HepG2 (cell line): ENCODE measurements around the gene EIF4A3. TPM values are rescaled to one million over a fixed set of nuclear protein-coding genes. Genes with fewer than 3 reads are reported as not detected.

Experiments
- ATF7 ChIP-seq, 2 experiments: fragments of 450-650 bp in 1 of 2; sonication (generic) in 1 of 2; formaldehyde crosslinking in 1 of 2; IDR thresholded peaks; 2 replicates each; pipeline versions ENCODE4 v1.4.0 to v1.6.1; 2016 to 2020; ENCODE audit warnings: antibody characterized with exemption in 1 of 2, mild to moderate bottlenecking in 1 of 2, missing genetic modification reagents in 1 of 2
- DNMT3B ChIP-seq: conservative IDR thresholded peaks from 2 replicates; pipeline ENCODE4 v1.6.1; 2016; ENCODE audit warnings: missing biosample characterization, control low read depth
- FOXK1 ChIP-seq: sonication (generic); formaldehyde crosslinking; IDR thresholded peaks from 2 replicates; pipeline ENCODE4 v1.4.0; 2020; ENCODE audit warnings: low read depth, missing genetic modification reagents, borderline replicate concordance
- GPN1 ChIP-seq: sonication (generic); formaldehyde crosslinking; IDR thresholded peaks from 2 replicates; pipeline ENCODE4 v1.5.1; 2020; ENCODE audit warnings: missing genetic modification reagents, borderline replicate concordance
- HIVEP1 ChIP-seq: sonication (generic); formaldehyde crosslinking; IDR thresholded peaks from 2 replicates; pipeline ENCODE4 v1.4.0; 2020; ENCODE audit warnings: mild to moderate bottlenecking, missing genetic modification reagents
- HOXA7 ChIP-seq: sonication (generic); formaldehyde crosslinking; IDR thresholded peaks from 2 replicates; pipeline ENCODE4 v1.8.1; 2022; ENCODE audit warnings: mild to moderate bottlenecking, missing genetic modification reagents, moderate library complexity
- MXD1 ChIP-seq: sonication (generic); formaldehyde crosslinking; IDR thresholded peaks from 2 replicates; pipeline ENCODE4 v1.4.0; 2020; ENCODE audit warnings: mild to moderate bottlenecking, missing genetic modification reagents
- PCBP1 ChIP-seq: fragments of 200-400 bp; formaldehyde crosslinking; IDR thresholded peaks from 2 replicates; pipeline ENCODE4 v1.6.1; 2017; ENCODE audit warnings: mild to moderate bottlenecking, low read depth, low read length, borderline replicate concordance
- PLRG1 ChIP-seq: fragments of 450-650 bp; conservative IDR thresholded peaks from 2 replicates; pipeline ENCODE4 v1.6.1; 2016
- RARG ChIP-seq: sonication (generic); formaldehyde crosslinking; IDR thresholded peaks from 2 replicates; pipeline ENCODE4 v1.4.0; 2020; ENCODE audit warnings: low read depth, mild to moderate bottlenecking, missing genetic modification reagents
- SIX4 ChIP-seq: sonication (generic); formaldehyde crosslinking; IDR thresholded peaks from 2 replicates; pipeline ENCODE4 v1.4.0; 2020; ENCODE audit warnings: missing genetic modification reagents
- SSRP1 ChIP-seq: IDR thresholded peaks from 2 replicates; pipeline ENCODE4 v1.6.1; 2016; ENCODE audit warnings: control low read depth
- TAF15 ChIP-seq: fragments of 200-400 bp; formaldehyde crosslinking; IDR thresholded peaks from one replicate; pipeline ENCODE4 v1.6.1; 2018; ENCODE audit warnings: mild to moderate bottlenecking, low read depth, low read length; ENCODE audit not compliant: poor library complexity, severe bottlenecking
- YEATS4 ChIP-seq: sonication (generic); formaldehyde crosslinking; IDR thresholded peaks from 2 replicates; pipeline ENCODE4 v1.4.0; 2020; ENCODE audit warnings: missing genetic modification reagents, borderline replicate concordance
- ZMYM4 ChIP-seq: sonication (generic); formaldehyde crosslinking; IDR thresholded peaks from 2 replicates; pipeline ENCODE4 v1.8.1; 2023; ENCODE audit warnings: mild to moderate bottlenecking, missing genetic modification reagents
- ZNF205 ChIP-seq: IDR thresholded peaks from 2 replicates; pipeline ENCODE4 v1.6.1; 2018; ENCODE audit warnings: missing biosample characterization, missing genetic modification reagents
- ZNF329 ChIP-seq: sonication (generic); formaldehyde crosslinking; IDR thresholded peaks from 2 replicates; pipeline ENCODE4 v1.9.0; 2021; ENCODE audit warnings: low read depth, mild to moderate bottlenecking, missing genetic modification reagents
- ZNF510 ChIP-seq: sonication (generic); formaldehyde crosslinking; IDR thresholded peaks from 2 replicates; pipeline ENCODE4 v1.4.0; 2020; ENCODE audit warnings: low read depth, mild to moderate bottlenecking, missing genetic modification reagents
- ZNF660 ChIP-seq: sonication (generic); formaldehyde crosslinking; IDR thresholded peaks from 2 replicates; pipeline ENCODE4 v1.5.1; 2020; ENCODE audit warnings: mild to moderate bottlenecking, low read depth, missing genetic modification reagents, borderline replicate concordance
- ZNF703 ChIP-seq: sonication (generic); formaldehyde crosslinking; IDR thresholded peaks from 2 replicates; pipeline ENCODE4 v1.5.1; 2020; ENCODE audit warnings: missing genetic modification reagents, mild to moderate bottlenecking, moderate library complexity, borderline replicate concordance
- polyA plus RNA-seq, 8 experiments: library from polyadenylated mRNA; depleted of rRNA in 3 of 8; stranded (reverse) in 7 of 8; unstranded in 1 of 8; fragments of >200 nt; fragmentation: Illumina TruSeq in 4 of 8; extraction: Trizol in 4 of 8; gene quantifications; 2 replicates each; pipeline versions ENCODE4 v1.2.1 to v1.2.3, GENCODE V29; 2011 to 2016; ENCODE audit warnings: low read depth in 4 of 8, missing spikeins in 1 of 8, mixed read lengths in 1 of 8; ENCODE audit not compliant: insufficient read depth in 1 of 8
- total RNA-seq, 5 experiments: library from RNA; depleted of rRNA; stranded (reverse); fragments of >200 nt; fragmentation: Illumina TruSeq; extraction: Trizol; gene quantifications; 2 replicates each; pipeline ENCODE4 v1.2.3, GENCODE V29; 2016; ENCODE audit warnings: low read depth in 1 of 5
- TF ChIP-seq, protein P1 (sequence below): sonication (generic); formaldehyde crosslinking; IDR thresholded peaks from 2 replicates; pipeline ENCODE4 v1.4.0; 2020; ENCODE audit warnings: missing genetic modification reagents, borderline replicate concordance
- TF ChIP-seq, protein P2 (sequence below): sonication (generic); formaldehyde crosslinking; IDR thresholded peaks from 2 replicates; pipeline ENCODE4 v1.4.0; 2020; ENCODE audit warnings: low read depth, mild to moderate bottlenecking, missing genetic modification reagents
- TF ChIP-seq, protein P3 (sequence below): sonication (generic); formaldehyde crosslinking; IDR thresholded peaks from 2 replicates; pipeline ENCODE4 v1.8.1; 2023; ENCODE audit warnings: mild to moderate bottlenecking, missing genetic modification reagents

Gene EIF4A3
- total and polyA plus RNA-seq, 2 of the 13 experiments (the other 11 are each of a cell fraction or from before 2014, with no cell fraction given), result 145 to 187 TPM

GRCh38 chr17:80097127-80097621, 49.8 kb downstream of the EIF4A3 start (continued):
- TF ChIP-seq SSRP1 (CRISPR knock-in tag) (no peak), YEATS4 (no peak), SIX4 (no peak), TAF15 (no peak), RARG (CRISPR knock-in tag) (no peak), MXD1 (CRISPR knock-in tag) (no peak), FOXK1 (no peak), ZNF205 (CRISPR knock-in tag) (no peak), ZNF510 (CRISPR knock-in tag) (no peak), HOXA7 (CRISPR knock-in tag) (no peak), ATF7 (IDR thresholded peaks at IDR 0.05) (no peak), ATF7 (CRISPR knock-in tag; IDR thresholded peaks at IDR 0.05) (no peak), ZNF660 (no peak), PLRG1 (no peak), ZNF703 (CRISPR knock-in tag) (no peak), PCBP1 (no peak), GPN1 (CRISPR knock-in tag) (no peak), DNMT3B (CRISPR knock-in tag) (no peak), ZMYM4 (CRISPR knock-in tag) (no peak), ZNF329 (CRISPR knock-in tag) (no peak), HIVEP1 (CRISPR knock-in tag) (0 out of 2 replicates have a peak, but pooled peaks have one; percentile 49)
- TF ChIP-seq, protein P1, sequence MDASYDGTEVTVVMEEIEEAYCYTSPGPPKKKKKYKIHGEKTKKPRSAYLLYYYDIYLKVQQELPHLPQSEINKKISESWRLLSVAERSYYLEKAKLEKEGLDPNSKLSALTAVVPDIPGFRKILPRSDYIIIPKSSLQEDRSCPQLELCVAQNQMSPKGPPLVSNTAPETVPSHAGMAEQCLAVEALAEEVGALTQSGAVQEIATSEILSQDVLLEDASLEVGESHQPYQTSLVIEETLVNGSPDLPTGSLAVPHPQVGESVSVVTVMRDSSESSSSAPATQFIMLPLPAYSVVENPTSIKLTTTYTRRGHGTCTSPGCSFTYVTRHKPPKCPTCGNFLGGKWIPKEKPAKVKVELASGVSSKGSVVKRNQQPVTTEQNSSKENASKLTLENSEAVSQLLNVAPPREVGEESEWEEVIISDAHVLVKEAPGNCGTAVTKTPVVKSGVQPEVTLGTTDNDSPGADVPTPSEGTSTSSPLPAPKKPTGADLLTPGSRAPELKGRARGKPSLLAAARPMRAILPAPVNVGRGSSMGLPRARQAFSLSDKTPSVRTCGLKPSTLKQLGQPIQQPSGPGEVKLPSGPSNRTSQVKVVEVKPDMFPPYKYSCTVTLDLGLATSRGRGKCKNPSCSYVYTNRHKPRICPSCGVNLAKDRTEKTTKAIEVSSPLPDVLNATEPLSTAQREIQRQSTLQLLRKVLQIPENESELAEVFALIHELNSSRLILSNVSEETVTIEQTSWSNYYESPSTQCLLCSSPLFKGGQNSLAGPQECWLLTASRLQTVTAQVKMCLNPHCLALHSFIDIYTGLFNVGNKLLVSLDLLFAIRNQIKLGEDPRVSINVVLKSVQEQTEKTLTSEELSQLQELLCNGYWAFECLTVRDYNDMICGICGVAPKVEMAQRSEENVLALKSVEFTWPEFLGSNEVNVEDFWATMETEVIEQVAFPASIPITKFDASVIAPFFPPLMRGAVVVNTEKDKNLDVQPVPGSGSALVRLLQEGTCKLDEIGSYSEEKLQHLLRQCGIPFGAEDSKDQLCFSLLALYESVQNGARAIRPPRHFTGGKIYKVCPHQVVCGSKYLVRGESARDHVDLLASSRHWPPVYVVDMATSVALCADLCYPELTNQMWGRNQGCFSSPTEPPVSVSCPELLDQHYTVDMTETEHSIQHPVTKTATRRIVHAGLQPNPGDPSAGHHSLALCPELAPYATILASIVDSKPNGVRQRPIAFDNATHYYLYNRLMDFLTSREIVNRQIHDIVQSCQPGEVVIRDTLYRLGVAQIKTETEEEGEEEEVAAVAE (CRISPR knock-in tag), result no peak
- TF ChIP-seq, protein P2, sequence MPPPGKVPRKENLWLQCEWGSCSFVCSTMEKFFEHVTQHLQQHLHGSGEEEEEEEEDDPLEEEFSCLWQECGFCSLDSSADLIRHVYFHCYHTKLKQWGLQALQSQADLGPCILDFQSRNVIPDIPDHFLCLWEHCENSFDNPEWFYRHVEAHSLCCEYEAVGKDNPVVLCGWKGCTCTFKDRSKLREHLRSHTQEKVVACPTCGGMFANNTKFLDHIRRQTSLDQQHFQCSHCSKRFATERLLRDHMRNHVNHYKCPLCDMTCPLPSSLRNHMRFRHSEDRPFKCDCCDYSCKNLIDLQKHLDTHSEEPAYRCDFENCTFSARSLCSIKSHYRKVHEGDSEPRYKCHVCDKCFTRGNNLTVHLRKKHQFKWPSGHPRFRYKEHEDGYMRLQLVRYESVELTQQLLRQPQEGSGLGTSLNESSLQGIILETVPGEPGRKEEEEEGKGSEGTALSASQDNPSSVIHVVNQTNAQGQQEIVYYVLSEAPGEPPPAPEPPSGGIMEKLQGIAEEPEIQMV (CRISPR knock-in tag), result no peak
- TF ChIP-seq, protein P3, sequence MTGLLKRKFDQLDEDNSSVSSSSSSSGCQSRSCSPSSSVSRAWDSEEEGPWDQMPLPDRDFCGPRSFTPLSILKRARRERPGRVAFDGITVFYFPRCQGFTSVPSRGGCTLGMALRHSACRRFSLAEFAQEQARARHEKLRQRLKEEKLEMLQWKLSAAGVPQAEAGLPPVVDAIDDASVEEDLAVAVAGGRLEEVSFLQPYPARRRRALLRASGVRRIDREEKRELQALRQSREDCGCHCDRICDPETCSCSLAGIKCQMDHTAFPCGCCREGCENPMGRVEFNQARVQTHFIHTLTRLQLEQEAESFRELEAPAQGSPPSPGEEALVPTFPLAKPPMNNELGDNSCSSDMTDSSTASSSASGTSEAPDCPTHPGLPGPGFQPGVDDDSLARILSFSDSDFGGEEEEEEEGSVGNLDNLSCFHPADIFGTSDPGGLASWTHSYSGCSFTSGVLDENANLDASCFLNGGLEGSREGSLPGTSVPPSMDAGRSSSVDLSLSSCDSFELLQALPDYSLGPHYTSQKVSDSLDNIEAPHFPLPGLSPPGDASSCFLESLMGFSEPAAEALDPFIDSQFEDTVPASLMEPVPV, result no peak
